K562 (cell line): ENCODE data around the gene KIAA0825. TPM values are rescaled to one million over a fixed set of nuclear protein-coding genes. Genes with fewer than 3 reads are reported as not detected.

ENCODE experiments used
- ATAC-seq: fragments of 200-7000 bp; cut with Tn5 transposase; 3 replicates; pipeline ENCODE4 v1.9.1; 2020; ENCODE audit warnings: moderate library complexity
- BruUV-seq: library from RNA; stranded (reverse); fragments of 400-500 nt; replicated peaks from 2 replicates; lab custom pipeline; 2021; lab: Mats Ljungman, UMichigan
- CTCF ChIA-PET: fragments of 300-600 bp; formaldehyde crosslinking; extraction: SDS; loops from one replicate; lab custom pipeline; 2021; ENCODE audit warnings: low intra/inter-chr PET ratio; lab: Yijun Ruan, JAX
- POLR2A ChIA-PET: fragments of 300-600, 350-650 bp; sonication (Branson Sonifier 250); formaldehyde crosslinking; extraction: SDS; loops from one replicate; lab custom pipeline; 2021; ENCODE audit warnings: antibody characterized with exemption, inconsistent platforms; lab: Yijun Ruan, JAX
- DNase-seq, 4 experiments: peaks; one replicate each; pipeline versions ENCODE4 v3.0.0 to v3.0.0-alpha.2; 2011 to 2018; ENCODE audit warnings: low spot score in 3 of 4, mixed read lengths in 3 of 4; ENCODE audit errors: extremely low read depth in 1 of 4
- FAIRE-seq: peaks from 2 replicates; lab custom pipeline; 2011; peaks lifted over from hg19 to GRCh38; lab: Jason Lieb, UNC
- H2AFZ ChIP-seq: 2 replicates; pipeline ENCODE4 v1.6.0; 2011; ENCODE audit warnings: low read depth, low read length, control low read depth, inconsistent platforms
- H3K27ac ChIP-seq: fragments of 200-600 bp; 3 replicates; pipeline ENCODE4 v1.8.0; 2011; ENCODE audit warnings: low read depth, mild to moderate bottlenecking, control low read depth, inconsistent platforms, low read length, moderate library complexity, mixed read lengths; ENCODE audit errors: extremely low read depth
- H3K27me3 ChIP-seq, 2 experiments: fragments of 300-600 bp in 1 of 2; 2 replicates in 1 of 2; 3 replicates in 1 of 2; pipeline versions ENCODE4 v1.6.0 to v1.8.0; 2011; ENCODE audit warnings: inconsistent platforms in 2 of 2, low read length in 2 of 2, mild to moderate bottlenecking in 1 of 2, mixed read lengths in 1 of 2, moderate library complexity in 1 of 2; ENCODE audit not compliant: control insufficient read depth in 2 of 2, insufficient read depth in 2 of 2
- H3K36me3 ChIP-seq: fragments of 300-600 bp; 3 replicates; pipeline ENCODE4 v1.8.0; 2011; ENCODE audit warnings: mild to moderate bottlenecking, low read length, inconsistent platforms; ENCODE audit not compliant: control insufficient read depth, insufficient read depth
- H3K4me1 ChIP-seq, 2 experiments: fragments of 200-600 bp in 1 of 2; replicated peaks in 1 of 2; 2 replicates in 1 of 2; 3 replicates in 1 of 2; pipeline versions ENCODE4 v1.5.1 to v1.8.0; 2011; ENCODE audit warnings: inconsistent platforms in 2 of 2, low read length in 2 of 2, mild to moderate bottlenecking in 1 of 2, mixed read lengths in 1 of 2, moderate library complexity in 1 of 2; ENCODE audit not compliant: control insufficient read depth in 2 of 2, insufficient read depth in 2 of 2
- H3K4me2 ChIP-seq: 2 replicates; pipeline ENCODE4 v1.6.1; 2011; ENCODE audit warnings: low read length, control low read depth, inconsistent platforms, mixed read lengths; ENCODE audit not compliant: insufficient read depth
- H3K4me3 ChIP-seq: fragments of 200-600 bp; sonication (generic), shearing (Covaris generic); 2 replicates; pipeline ENCODE4 v1.5.1; 2016; ENCODE audit warnings: control low read depth, inconsistent platforms
- H3K79me2 ChIP-seq: fragments of 200-600 bp; 3 replicates; pipeline ENCODE4 v1.8.0; 2011; ENCODE audit warnings: low read length, inconsistent platforms; ENCODE audit not compliant: control insufficient read depth, insufficient read depth
- H3K9ac ChIP-seq, 2 experiments: 2 replicates each; pipeline versions ENCODE4 v1.6.0 to v1.6.1; 2011; ENCODE audit warnings: low read depth in 2 of 2, low read length in 2 of 2, control low read depth in 1 of 2, inconsistent platforms in 1 of 2, mild to moderate bottlenecking in 1 of 2, mixed read lengths in 1 of 2; ENCODE audit not compliant: insufficient read depth in 1 of 2
- H3K9me1 ChIP-seq: one replicate; pipeline ENCODE4 v1.6.0; 2011; ENCODE audit warnings: inconsistent platforms, mild to moderate bottlenecking, low read length, moderate library complexity; ENCODE audit not compliant: control insufficient read depth, insufficient read depth
- H3K9me3 ChIP-seq: replicated peaks from 2 replicates; pipeline ENCODE4 v1.5.1; 2011; ENCODE audit warnings: low read depth, low read length, inconsistent platforms; ENCODE audit not compliant: control insufficient read depth, insufficient read depth
- H4K20me1 ChIP-seq: replicated peaks from 2 replicates; pipeline ENCODE4 v1.6.1; 2011; ENCODE audit warnings: low read length, inconsistent platforms, mixed read lengths; ENCODE audit not compliant: control insufficient read depth, insufficient read depth
- CBX2 ChIP-seq: fragments of 200-600 bp; sonication (generic); IDR thresholded peaks from one replicate; pipeline ENCODE4 v1.6.1; 2012; ENCODE audit warnings: mild to moderate bottlenecking, low read length, inconsistent platforms; ENCODE audit not compliant: insufficient read depth, poor library complexity, severe bottlenecking
- MAZ ChIP-seq, 2 experiments: fragments of 450-650 bp in 1 of 2; sonication (generic) in 1 of 2; formaldehyde crosslinking; IDR thresholded peaks in 1 of 2; conservative IDR thresholded peaks in 1 of 2; 2 replicates each; pipeline versions ENCODE4 v1.4.0 to v1.5.0; 2020; ENCODE audit warnings: mild to moderate bottlenecking in 1 of 2, missing genetic modification reagents in 1 of 2
- MEF2D ChIP-seq: conservative IDR thresholded peaks from 2 replicates; pipeline ENCODE4 v1.6.1; 2016; ENCODE audit warnings: low read depth, missing genetic modification characterization, missing compliant biosample characterization
- NELFE ChIP-seq: IDR thresholded peaks from 2 replicates; pipeline ENCODE4 v1.6.1; 2011; ENCODE audit warnings: mild to moderate bottlenecking; ENCODE audit not compliant: insufficient read depth, insufficient read length
- PTBP1 ChIP-seq: fragments of 200-400 bp; formaldehyde crosslinking; IDR thresholded peaks from 2 replicates; pipeline ENCODE4 v1.6.1; 2017; ENCODE audit warnings: low read depth, low read length
- RBFOX2 ChIP-seq: fragments of 200-400 bp; formaldehyde crosslinking; IDR thresholded peaks from 2 replicates; pipeline ENCODE4 v1.6.1; 2017; ENCODE audit warnings: low read depth, mild to moderate bottlenecking, low read length, moderate library complexity
- TAF9B ChIP-seq: fragments of 450-650 bp; IDR thresholded peaks from 2 replicates; pipeline ENCODE4 v1.6.1; 2018; ENCODE audit warnings: mild to moderate bottlenecking; ENCODE audit not compliant: partially characterized antibody
- TEAD1 ChIP-seq, 2 experiments: fragments of 450-650 bp in 1 of 2; sonication (generic) in 1 of 2; formaldehyde crosslinking; IDR thresholded peaks; 2 replicates each; pipeline versions ENCODE4 v1.4.0 to v1.8.0; 2020 to 2022; ENCODE audit warnings: mild to moderate bottlenecking in 2 of 2, missing genetic modification reagents in 1 of 2
- ZBTB17 ChIP-seq: fragments of 450-650 bp; formaldehyde crosslinking; IDR thresholded peaks from 2 replicates; pipeline ENCODE4 v1.4.0; 2020; ENCODE audit warnings: mild to moderate bottlenecking
- ZFX ChIP-seq: sonication (generic); formaldehyde crosslinking; IDR thresholded peaks from 2 replicates; pipeline ENCODE4 v1.8.0; 2022; ENCODE audit warnings: mild to moderate bottlenecking, missing genetic modification reagents, moderate library complexity
- ZNF408 ChIP-seq: fragments of 250-450 bp; sonication (Bioruptor Pico); IDR thresholded peaks from 2 replicates; pipeline ENCODE4 v1.4.0; 2020; ENCODE audit warnings: low read depth, mild to moderate bottlenecking, moderate library complexity
- WGBS: fragments of 100-300 bp; shearing (Covaris generic); methylation state at CpG from one replicate; pipeline ENCODE4 v1.1.6; 2016; ENCODE audit warnings: low coverage, mixed read lengths; ENCODE audit not compliant: insufficient coverage; ENCODE audit errors: missing lambda C conversion rate; 5-methylcytosine and 5-hydroxymethylcytosine counted together
- in situ Hi-C: fragments of 300-500 bp; cut with MboI; formaldehyde crosslinking; loops from 4 replicates; pipeline ENCODE4 v1.15.0; 2018; ENCODE audit warnings: inconsistent platforms, mixed read lengths
- intact Hi-C: fragments of 100-400 bp; cut with micrococcal nuclease; formaldehyde crosslinking; loops from 2 replicates; pipeline ENCODE4 v1.14.2; 2022
- polyA plus RNA-seq, 8 experiments: library from polyadenylated mRNA; depleted of rRNA in 4 of 8; stranded (reverse) in 5 of 8; unstranded in 3 of 8; fragments of >200 nt; fragmentation: Nextera tagmentation in 2 of 8; fragmentation: Illumina TruSeq in 1 of 8; extraction: Ambion mirVana in 2 of 8; extraction: Trizol in 1 of 8; gene quantifications; 2 replicates each; pipeline versions ENCODE4 v1.2.1 to v1.2.3, GENCODE V29; 2011 to 2014; ENCODE audit warnings: inconsistent platforms in 1 of 8, missing spikeins in 1 of 8
- total RNA-seq, 7 experiments: library from RNA; depleted of rRNA in 6 of 7; stranded (reverse); fragments of >200 nt in 6 of 7; fragmentation: Illumina TruSeq in 2 of 7; extraction: Trizol in 2 of 7; gene quantifications; 2 replicates each; pipeline versions ENCODE4 v1.2.1 to v1.2.3, GENCODE V29; 2011 to 2021; ENCODE audit warnings: low replicate concordance in 1 of 7
- TF ChIP-seq, protein P1 (sequence below): fragments of 450-650 bp; IDR thresholded peaks from 2 replicates; pipeline ENCODE4 v1.7.1; 2018; ENCODE audit warnings: mild to moderate bottlenecking, low read depth; ENCODE audit not compliant: partially characterized antibody
- TF ChIP-seq, protein P2 (sequence below), 2 experiments: fragments of 200-800 bp in 1 of 2; sonication (Bioruptor generic) in 1 of 2; sonication (generic) in 1 of 2; formaldehyde crosslinking in 1 of 2; IDR thresholded peaks in 1 of 2; conservative IDR thresholded peaks in 1 of 2; 2 replicates each; pipeline versions ENCODE4 v1.5.0 to v1.6.1; 2016 to 2020; ENCODE audit warnings: missing compliant biosample characterization in 1 of 2, missing genetic modification characterization in 1 of 2, missing genetic modification reagents in 1 of 2
- TF ChIP-seq, protein P3 (sequence below): fragments of 450-650 bp; IDR thresholded peaks from 2 replicates; pipeline ENCODE4 v1.7.0; 2016; ENCODE audit warnings: borderline replicate concordance

The KIAA0825 gene
- total and polyA plus RNA-seq, 9 of the 15 experiments (the other 6 are each of a cell fraction or from before 2014, with no cell fraction given) = 0.05 to 0.36 (median 0.16) TPM; not detected in 1

DNA sequence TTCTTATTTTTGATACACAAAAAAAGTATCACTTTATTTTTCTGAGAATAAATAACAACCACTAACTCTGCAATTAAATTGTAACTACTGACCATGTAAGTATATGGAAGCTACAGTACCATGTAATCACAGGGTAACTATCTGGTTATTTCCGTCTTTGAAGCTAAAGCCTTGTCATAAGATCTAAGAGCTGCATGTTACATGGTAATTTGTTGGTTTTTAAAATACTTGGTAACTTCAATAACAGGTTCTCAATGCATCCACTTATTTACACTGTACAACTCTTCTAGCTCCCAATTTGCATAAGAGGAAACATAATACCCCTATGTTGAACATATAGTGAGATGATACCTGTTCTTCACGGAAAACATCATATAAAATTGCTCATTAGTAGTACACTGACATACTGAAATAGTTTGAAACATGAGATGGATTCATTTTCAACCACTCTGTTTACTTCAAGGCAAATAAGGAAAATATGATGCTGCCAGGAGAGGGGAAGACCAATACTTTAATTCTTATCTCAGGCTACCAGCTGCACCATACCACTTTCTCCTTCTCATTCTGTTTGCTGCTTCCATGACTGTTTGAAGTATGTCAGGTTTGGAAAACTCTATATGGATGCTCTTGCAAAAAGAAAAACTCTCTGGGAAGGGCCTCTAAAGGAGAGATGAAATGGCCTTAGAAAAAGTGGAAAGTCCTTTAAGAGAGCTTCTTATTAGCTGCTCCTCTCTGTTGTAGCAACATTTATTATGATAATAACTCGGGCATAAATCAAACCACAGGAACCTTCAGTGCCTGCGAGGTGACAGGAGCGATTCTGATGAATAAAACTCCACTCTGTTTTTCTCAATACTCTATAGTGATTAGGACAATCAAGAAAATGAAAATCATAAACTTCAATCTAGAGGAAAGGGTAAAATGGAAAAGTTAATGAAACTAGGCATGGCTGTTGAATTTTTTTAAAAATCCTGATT lies 150.2 kb downstream of the KIAA0825 start:
- Histone ChIP-seq H3K9me1 (no peaks in the 10 kb centered on the region), H2AFZ (no peak overlapping the region), H3K9ac (no peak overlapping the region), H3K4me1 (no peaks in the 10 kb centered on the region), H4K20me1 (no peaks in the 10 kb centered on the region), H3K36me3 (no peaks in the 10 kb centered on the region), H3K27me3 (no peaks in the 10 kb centered on the region), H3K4me3 (no peak overlapping the region), H3K27ac (no peak overlapping the region), H3K4me2 (no peak overlapping the region), H3K9me3 (no peaks in the 10 kb centered on the region), H3K79me2 (no peaks in the 10 kb centered on the region)
- CTCF ChIA-PET = no interaction called here
- intact Hi-C loops (no loop called here), in situ Hi-C loops (no loop called here)
- DNase-seq (no peak), ATAC-seq (no peak), FAIRE-seq (no peak)
- no TSS peak for BruUV-seq
- WGBS = 0% methylated on average over 5 of the region's 5 CpGs
- POLR2A ChIA-PET = no interaction called here
- TF ChIP-seq NELFE (no peak), ZNF408 (CRISPR knock-in tag) (no peak), RBFOX2 (no peak), ZFX (CRISPR knock-in tag) (no peak), PTBP1 (no peak), MEF2D (tag) (no peak), TEAD1 (CRISPR knock-in tag; IDR thresholded peaks at IDR 0.05) (no peak), MAZ (CRISPR knock-in tag; conservative IDR thresholded peaks at IDR 0.05 in 1 of 2, IDR thresholded peaks at IDR 0.05 in 1 of 2) (no peak), CBX2 (no peak), ZBTB17 (CRISPR knock-in tag) (no peak), TAF9B (no peak)
- TF ChIP-seq, protein P1, sequence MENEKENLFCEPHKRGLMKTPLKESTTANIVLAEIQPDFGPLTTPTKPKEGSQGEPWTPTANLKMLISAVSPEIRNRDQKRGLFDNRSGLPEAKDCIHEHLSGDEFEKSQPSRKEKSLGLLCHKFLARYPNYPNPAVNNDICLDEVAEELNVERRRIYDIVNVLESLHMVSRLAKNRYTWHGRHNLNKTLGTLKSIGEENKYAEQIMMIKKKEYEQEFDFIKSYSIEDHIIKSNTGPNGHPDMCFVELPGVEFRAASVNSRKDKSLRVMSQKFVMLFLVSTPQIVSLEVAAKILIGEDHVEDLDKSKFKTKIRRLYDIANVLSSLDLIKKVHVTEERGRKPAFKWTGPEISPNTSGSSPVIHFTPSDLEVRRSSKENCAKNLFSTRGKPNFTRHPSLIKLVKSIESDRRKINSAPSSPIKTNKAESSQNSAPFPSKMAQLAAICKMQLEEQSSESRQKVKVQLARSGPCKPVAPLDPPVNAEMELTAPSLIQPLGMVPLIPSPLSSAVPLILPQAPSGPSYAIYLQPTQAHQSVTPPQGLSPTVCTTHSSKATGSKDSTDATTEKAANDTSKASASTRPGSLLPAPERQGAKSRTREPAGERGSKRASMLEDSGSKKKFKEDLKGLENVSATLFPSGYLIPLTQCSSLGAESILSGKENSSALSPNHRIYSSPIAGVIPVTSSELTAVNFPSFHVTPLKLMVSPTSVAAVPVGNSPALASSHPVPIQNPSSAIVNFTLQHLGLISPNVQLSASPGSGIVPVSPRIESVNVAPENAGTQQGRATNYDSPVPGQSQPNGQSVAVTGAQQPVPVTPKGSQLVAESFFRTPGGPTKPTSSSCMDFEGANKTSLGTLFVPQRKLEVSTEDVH = no peak
- TF ChIP-seq, protein P2, sequence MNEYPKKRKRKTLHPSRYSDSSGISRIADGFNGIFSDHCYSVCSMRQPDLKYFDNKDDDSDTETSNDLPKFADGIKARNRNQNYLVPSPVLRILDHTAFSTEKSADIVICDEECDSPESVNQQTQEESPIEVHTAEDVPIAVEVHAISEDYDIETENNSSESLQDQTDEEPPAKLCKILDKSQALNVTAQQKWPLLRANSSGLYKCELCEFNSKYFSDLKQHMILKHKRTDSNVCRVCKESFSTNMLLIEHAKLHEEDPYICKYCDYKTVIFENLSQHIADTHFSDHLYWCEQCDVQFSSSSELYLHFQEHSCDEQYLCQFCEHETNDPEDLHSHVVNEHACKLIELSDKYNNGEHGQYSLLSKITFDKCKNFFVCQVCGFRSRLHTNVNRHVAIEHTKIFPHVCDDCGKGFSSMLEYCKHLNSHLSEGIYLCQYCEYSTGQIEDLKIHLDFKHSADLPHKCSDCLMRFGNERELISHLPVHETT (CRISPR knock-in tag; conservative IDR thresholded peaks at IDR 0.05 in 1 of 2, IDR thresholded peaks at IDR 0.05 in 1 of 2) = no peak
- TF ChIP-seq, protein P3, sequence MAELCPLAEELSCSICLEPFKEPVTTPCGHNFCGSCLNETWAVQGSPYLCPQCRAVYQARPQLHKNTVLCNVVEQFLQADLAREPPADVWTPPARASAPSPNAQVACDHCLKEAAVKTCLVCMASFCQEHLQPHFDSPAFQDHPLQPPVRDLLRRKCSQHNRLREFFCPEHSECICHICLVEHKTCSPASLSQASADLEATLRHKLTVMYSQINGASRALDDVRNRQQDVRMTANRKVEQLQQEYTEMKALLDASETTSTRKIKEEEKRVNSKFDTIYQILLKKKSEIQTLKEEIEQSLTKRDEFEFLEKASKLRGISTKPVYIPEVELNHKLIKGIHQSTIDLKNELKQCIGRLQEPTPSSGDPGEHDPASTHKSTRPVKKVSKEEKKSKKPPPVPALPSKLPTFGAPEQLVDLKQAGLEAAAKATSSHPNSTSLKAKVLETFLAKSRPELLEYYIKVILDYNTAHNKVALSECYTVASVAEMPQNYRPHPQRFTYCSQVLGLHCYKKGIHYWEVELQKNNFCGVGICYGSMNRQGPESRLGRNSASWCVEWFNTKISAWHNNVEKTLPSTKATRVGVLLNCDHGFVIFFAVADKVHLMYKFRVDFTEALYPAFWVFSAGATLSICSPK = no peak
